K562 (cell line): ENCODE data around the gene HIVEP3. TPM values are rescaled to one million over a fixed set of nuclear protein-coding genes. Genes with fewer than 3 reads are reported as not detected.

Source experiments
- CTBP1 ChIP-seq: fragments of 450-650 bp; IDR thresholded peaks from 2 replicates; pipeline ENCODE4 v1.6.1; 2016; ENCODE audit warnings: borderline replicate concordance
- E2F8 ChIP-seq: fragments of 450-650 bp; IDR thresholded peaks from 2 replicates; pipeline ENCODE4 v1.7.1; 2018; ENCODE audit warnings: mild to moderate bottlenecking, low read depth; ENCODE audit not compliant: partially characterized antibody
- ELK3 ChIP-seq: fragments of 450-650 bp; formaldehyde crosslinking; IDR thresholded peaks from 2 replicates; pipeline ENCODE4 v1.4.0; 2020; ENCODE audit warnings: mild to moderate bottlenecking
- KLF6 ChIP-seq: fragments of 250-450 bp; sonication (Bioruptor Pico); IDR thresholded peaks from 2 replicates; pipeline ENCODE4 v1.4.0; 2020; ENCODE audit warnings: mild to moderate bottlenecking, moderate library complexity, borderline replicate concordance
- RFX5 ChIP-seq: IDR thresholded peaks from 2 replicates; pipeline ENCODE4 v1.6.1; 2011; ENCODE audit warnings: low read depth, mild to moderate bottlenecking, improper control_type of control experiment, low read length
- SRSF3 ChIP-seq: fragments of 200-400 bp; formaldehyde crosslinking; IDR thresholded peaks from 2 replicates; pipeline ENCODE4 v1.6.1; 2016; ENCODE audit warnings: mild to moderate bottlenecking, low read length, moderate library complexity; ENCODE audit not compliant: insufficient read depth
- ZNF263 ChIP-seq: sonication (generic); formaldehyde crosslinking; IDR thresholded peaks from 2 replicates; pipeline ENCODE4 v1.8.0; 2022; ENCODE audit warnings: mild to moderate bottlenecking, missing genetic modification reagents, borderline replicate concordance
- ZNF3 ChIP-seq: fragments of 250-450 bp; sonication (Bioruptor Pico); IDR thresholded peaks from 2 replicates; pipeline ENCODE4 v1.5.0; 2021; ENCODE audit warnings: mild to moderate bottlenecking, moderate library complexity
- polyA plus RNA-seq, 8 experiments: library from polyadenylated mRNA; depleted of rRNA in 4 of 8; stranded (reverse) in 5 of 8; unstranded in 3 of 8; fragments of >200 nt; fragmentation: Nextera tagmentation in 2 of 8; fragmentation: Illumina TruSeq in 1 of 8; extraction: Ambion mirVana in 2 of 8; extraction: Trizol in 1 of 8; gene quantifications; 2 replicates each; pipeline versions ENCODE4 v1.2.1 to v1.2.3, GENCODE V29; 2011 to 2014; ENCODE audit warnings: inconsistent platforms in 1 of 8, missing spikeins in 1 of 8
- total RNA-seq, 7 experiments: library from RNA; depleted of rRNA in 6 of 7; stranded (reverse); fragments of >200 nt in 6 of 7; fragmentation: Illumina TruSeq in 2 of 7; extraction: Trizol in 2 of 7; gene quantifications; 2 replicates each; pipeline versions ENCODE4 v1.2.1 to v1.2.3, GENCODE V29; 2011 to 2021; ENCODE audit warnings: low replicate concordance in 1 of 7

HIVEP3 gene
- total and polyA plus RNA-seq, 9 of the 15 experiments (the other 6 are each of a cell fraction or from before 2014, with no cell fraction given) = 0.09 to 0.58 (median 0.34) TPM; not detected in 1

- TF ChIP-seq E2F8 (no peak), CTBP1 (no peak), ZNF263 (CRISPR knock-in tag) (no peak; the same call in 1 of the 2 replicates), SRSF3 (no peak), ELK3 (CRISPR knock-in tag) (no peak), ZNF3 (CRISPR knock-in tag) (no peak), RFX5 (no peak), KLF6 (CRISPR knock-in tag) (no peak)
- TF ChIP-seq, all 486 proteins: peak for 0
Measured at GRCh38 chr1:41532206-41532975, 386.3 kb downstream of the HIVEP3 start (continued).
